Upper lobe of left lung (tissue), 6 donors: ENCODE results near the gene MRPS16. TPM values are rescaled to one million over a fixed set of nuclear protein-coding genes. Genes with fewer than 3 reads are reported as not detected.

ENCODE experiments used
- ATAC-seq, 2 donors: fragments of 200-7000 bp; cut with Tn5 transposase; one replicate each; pipeline ENCODE4 v1.9.1; 2022; ENCODE audit warnings: mild to moderate bottlenecking in 2 of 2, moderate library complexity in 2 of 2; ENCODE audit not compliant: low FRiP score in 2 of 2
- DNase-seq, 2 donors: peaks; one replicate each; pipeline ENCODE4 v3.0.0-alpha.2; 2019 to 2020
- H3K27ac ChIP-seq, 4 donors: fragments of 200-600 bp; sonication (generic); one replicate each; pipeline ENCODE4 v1.5.1; 2016 to 2019
- H3K27me3 ChIP-seq, 4 donors: fragments of 200-600 bp; sonication (generic); one replicate each; pipeline ENCODE4 v1.5.1; 2017 to 2019
- H3K36me3 ChIP-seq, 4 donors: fragments of 200-600 bp; sonication (generic); one replicate each; pipeline ENCODE4 v1.5.1; 2016 to 2019
- H3K4me1 ChIP-seq, 4 donors: fragments of 200-600 bp; sonication (generic); one replicate each; pipeline ENCODE4 v1.5.1; 2018 to 2019
- H3K4me3 ChIP-seq, 4 donors: fragments of 200-600 bp; sonication (generic); one replicate each; pipeline ENCODE4 v1.5.1; 2017 to 2019; ENCODE audit warnings: mild to moderate bottlenecking in 2 of 4, moderate library complexity in 1 of 4
- H3K9me3 ChIP-seq, 4 donors: fragments of 200-600 bp; sonication (generic); one replicate each; pipeline ENCODE4 v1.5.1; 2018 to 2019
- CTCF ChIP-seq, 6 experiments: fragments of 450-650 bp in 4 of 6; fragments of 200-600 bp in 2 of 6; sonication (generic) in 2 of 6; IDR thresholded peaks; one replicate each; pipeline ENCODE4 v1.5.1; 2016 to 2019; ENCODE audit warnings: antibody characterized with exemption in 6 of 6
- EP300 ChIP-seq, 4 donors: sonication (generic); formaldehyde crosslinking; IDR thresholded peaks; one replicate each; pipeline ENCODE4 v1.5.1; 2017; ENCODE audit warnings: antibody characterized with exemption in 4 of 4, control low read depth in 2 of 4
- POLR2A ChIP-seq, 4 donors: fragments of 450-650 bp; IDR thresholded peaks; one replicate each; pipeline ENCODE4 v1.5.1; 2016 to 2017; ENCODE audit warnings: antibody characterized with exemption in 4 of 4, mild to moderate bottlenecking in 2 of 4
- POLR2AphosphoS5 ChIP-seq, 2 donors: sonication (generic); formaldehyde crosslinking; IDR thresholded peaks; one replicate each; pipeline ENCODE4 v1.5.1; 2017; ENCODE audit warnings: antibody characterized with exemption in 2 of 2
- WGBS, 2 donors: methylation state at CpG; one replicate each; pipeline ENCODE4 v1.1.5; 2017 to 2018; 5-methylcytosine and 5-hydroxymethylcytosine counted together
- total RNA-seq, 6 donors: library from RNA; depleted of rRNA in 4 of 6; stranded (reverse); fragments of >200 nt in 4 of 6; gene quantifications; one replicate each; pipeline versions ENCODE4 v1.1.0 to v1.2.1, GENCODE V29; 2016 to 2021
- donor health status: DM: no; HTN: no; CAD: no; lungs with moderate emphysema.
- donor health status: DM: no; HTN: yes; CAD: no; lungs with severe emphysema.

MRPS16 gene
- total RNA-seq, 6 donors from 2014 or later, result 26.2 to 66.2 (median 36.4) TPM

GRCh38 chr10:73209705-73210104, 42.7 kb downstream of the MRPS16 start:
- Histone ChIP-seq H3K27me3 (no peaks in the 10 kb centered on the region), H3K9me3 (no peaks in the 10 kb centered on the region), H3K4me3 (no peak overlapping the region), H3K4me1 (no peaks in the 10 kb centered on the region), H3K27ac (no peak overlapping the region), H3K36me3 (peaks cover 0 to 25% (median 8%) of the 10 kb centered on the region in 4 donors)
- ATAC-seq, result no peak
- TF ChIP-seq POLR2AphosphoS5 (IDR thresholded peaks at IDR 0.05) (no peak), EP300 (IDR thresholded peaks at IDR 0.05) (no peak), POLR2A (IDR thresholded peaks at IDR 0.05) (no peak), CTCF (IDR thresholded peaks at IDR 0.05) (no peak)
- 56 to 64% methylated on average over 1 of the region's 1 CpG for WGBS, 2 donors
- DNase-seq, result no peak

- Histone ChIP-seq H3K9me3 (no peaks in the 10 kb centered on the region), H3K36me3 (peaks cover 0 to 25% (median 8%) of the 10 kb centered on the region in 4 donors), H3K4me3 (no peak overlapping the region), H3K27me3 (no peaks in the 10 kb centered on the region), H3K27ac (no peak overlapping the region), H3K4me1 (no peaks in the 10 kb centered on the region)
- ATAC-seq (peak in 1 of 2 donors; percentile 61), DNase-seq (no peak)
- WGBS, 2 donors, result 73 to 85% methylated on average over 2 of the region's 2 CpGs
- TF ChIP-seq POLR2A (IDR thresholded peaks at IDR 0.05), result no peak
- TF ChIP-seq EP300 (IDR thresholded peaks at IDR 0.05), result no peak
- TF ChIP-seq POLR2AphosphoS5 (IDR thresholded peaks at IDR 0.05), result no peak
- TF ChIP-seq CTCF (IDR thresholded peaks at IDR 0.05), result no peak
Observed at GRCh38 chr10:73207883-73208282, 44.6 kb downstream of the MRPS16 start.

- TF ChIP-seq POLR2A (IDR thresholded peaks at IDR 0.05), result no peak
- TF ChIP-seq EP300 (IDR thresholded peaks at IDR 0.05), result no peak
- no peak for TF ChIP-seq POLR2AphosphoS5 (IDR thresholded peaks at IDR 0.05)
- no peak for TF ChIP-seq CTCF (IDR thresholded peaks at IDR 0.05)
- Histone ChIP-seq H3K27me3 (no peaks in the 10 kb centered on the region), H3K9me3 (no peaks in the 10 kb centered on the region), H3K4me3 (no peak overlapping the region), H3K36me3 (peaks cover 0 to 29% (median 8%) of the 10 kb centered on the region in 4 donors), H3K4me1 (no peaks in the 10 kb centered on the region), H3K27ac (no peak overlapping the region)
- no peak for ATAC-seq
- WGBS, 2 donors, result 97 to 98% methylated on average over 5 of the region's 5 CpGs
- DNase-seq, result no peak
Observed at GRCh38 chr10:73206385-73206784, 46.1 kb downstream of the MRPS16 start.

- Histone ChIP-seq H3K4me3 (no peak overlapping the region), H3K4me1 (no peaks in the 10 kb centered on the region), H3K9me3 (no peaks in the 10 kb centered on the region), H3K27ac (no peak overlapping the region), H3K36me3 (peaks cover 0 to 25% (median 8%) of the 10 kb centered on the region in 4 donors), H3K27me3 (no peaks in the 10 kb centered on the region)
- 92 to 96% methylated on average over 1 of the region's 1 CpG for WGBS, 2 donors
- TF ChIP-seq POLR2AphosphoS5 (IDR thresholded peaks at IDR 0.05) (no peak), CTCF (IDR thresholded peaks at IDR 0.05) (no peak), EP300 (IDR thresholded peaks at IDR 0.05) (no peak), POLR2A (IDR thresholded peaks at IDR 0.05) (no peak)
- no peak for DNase-seq
- ATAC-seq, result no peak
Observed at GRCh38 chr10:73205890-73206289, 46.6 kb downstream of the MRPS16 start.

- peak in 1 of 2 donors; percentile 19 for ATAC-seq
- WGBS, 2 donors, result 83 to 91% methylated on average over 3 of the region's 3 CpGs
- no peak for DNase-seq
Observed at GRCh38 chr10:73205081-73205480, 47.4 kb downstream of the MRPS16 start.

More at GRCh38 chr10:73205081-73205480, 47.4 kb downstream of the MRPS16 start:
- Histone ChIP-seq H3K27ac (no peak overlapping the region), H3K4me3 (no peak overlapping the region), H3K36me3 (peaks cover 0 to 21% (median 6%) of the 10 kb centered on the region in 4 donors), H3K4me1 (no peaks in the 10 kb centered on the region), H3K9me3 (no peaks in the 10 kb centered on the region), H3K27me3 (no peaks in the 10 kb centered on the region)
- TF ChIP-seq POLR2AphosphoS5 (IDR thresholded peaks at IDR 0.05) (no peak), CTCF (IDR thresholded peaks at IDR 0.05) (no peak), POLR2A (IDR thresholded peaks at IDR 0.05) (no peak), EP300 (IDR thresholded peaks at IDR 0.05) (no peak)
